ENCODE results near the gene PTGDR2.

GRCh38 chr11:60845338-60845737, 10.4 kb downstream of the PTGDR2 start:
- TF ChIP-seq, protein P1, sequence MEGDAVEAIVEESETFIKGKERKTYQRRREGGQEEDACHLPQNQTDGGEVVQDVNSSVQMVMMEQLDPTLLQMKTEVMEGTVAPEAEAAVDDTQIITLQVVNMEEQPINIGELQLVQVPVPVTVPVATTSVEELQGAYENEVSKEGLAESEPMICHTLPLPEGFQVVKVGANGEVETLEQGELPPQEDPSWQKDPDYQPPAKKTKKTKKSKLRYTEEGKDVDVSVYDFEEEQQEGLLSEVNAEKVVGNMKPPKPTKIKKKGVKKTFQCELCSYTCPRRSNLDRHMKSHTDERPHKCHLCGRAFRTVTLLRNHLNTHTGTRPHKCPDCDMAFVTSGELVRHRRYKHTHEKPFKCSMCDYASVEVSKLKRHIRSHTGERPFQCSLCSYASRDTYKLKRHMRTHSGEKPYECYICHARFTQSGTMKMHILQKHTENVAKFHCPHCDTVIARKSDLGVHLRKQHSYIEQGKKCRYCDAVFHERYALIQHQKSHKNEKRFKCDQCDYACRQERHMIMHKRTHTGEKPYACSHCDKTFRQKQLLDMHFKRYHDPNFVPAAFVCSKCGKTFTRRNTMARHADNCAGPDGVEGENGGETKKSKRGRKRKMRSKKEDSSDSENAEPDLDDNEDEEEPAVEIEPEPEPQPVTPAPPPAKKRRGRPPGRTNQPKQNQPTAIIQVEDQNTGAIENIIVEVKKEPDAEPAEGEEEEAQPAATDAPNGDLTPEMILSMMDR (IDR thresholded peaks at IDR 0.05), result no peak
- TF ChIP-seq POLR2A (IDR thresholded peaks at IDR 0.05) (no peak), EP300 (IDR thresholded peaks at IDR 0.05) (no peak)

Measured in ovary (tissue), 3 donors.